K562 (cell line): ENCODE measurements around the gene ELL3. TPM values are rescaled to one million over a fixed set of nuclear protein-coding genes. Genes with fewer than 3 reads are reported as not detected.

Experiments used
- BCLAF1 ChIP-seq, 2 experiments: fragments of 450-650 bp in 1 of 2; IDR thresholded peaks; 2 replicates each; pipeline ENCODE4 v1.6.1; 2011 to 2017; ENCODE audit warnings: low read depth in 2 of 2, antibody characterized with exemption in 1 of 2, borderline replicate concordance in 1 of 2, low read length in 1 of 2, mild to moderate bottlenecking in 1 of 2, mixed read lengths in 1 of 2; ENCODE audit not compliant: control insufficient read depth in 1 of 2
- ILK ChIP-seq: fragments of 450-650 bp; IDR thresholded peaks from 2 replicates; pipeline ENCODE4 v1.6.1; 2016; ENCODE audit warnings: missing genetic modification characterization, low read depth, mild to moderate bottlenecking, missing compliant biosample characterization, moderate library complexity, borderline replicate concordance
- LARP7 ChIP-seq: fragments of 450-650 bp; IDR thresholded peaks from 2 replicates; pipeline ENCODE4 v1.6.1; 2016
- MXI1 ChIP-seq: IDR thresholded peaks from 2 replicates; pipeline ENCODE4 v1.6.1; 2011; ENCODE audit warnings: low read depth, mild to moderate bottlenecking, improper control_type of control experiment, low read length
- SREBF2 ChIP-seq: sonication (generic); formaldehyde crosslinking; IDR thresholded peaks from 2 replicates; pipeline ENCODE4 v1.4.0; 2020; ENCODE audit warnings: mild to moderate bottlenecking, missing genetic modification reagents
- ZNF324 ChIP-seq: fragments of 250-450 bp; sonication (Bioruptor Pico); IDR thresholded peaks from 2 replicates; pipeline ENCODE4 v1.4.0; 2020; ENCODE audit warnings: mild to moderate bottlenecking
- ZNF407 ChIP-seq: fragments of 450-650 bp; IDR thresholded peaks from 2 replicates; pipeline ENCODE4 v1.6.1; 2016; ENCODE audit warnings: low read depth
- polyA plus RNA-seq, 8 experiments: library from polyadenylated mRNA; depleted of rRNA in 4 of 8; stranded (reverse) in 5 of 8; unstranded in 3 of 8; fragments of >200 nt; fragmentation: Nextera tagmentation in 2 of 8; fragmentation: Illumina TruSeq in 1 of 8; extraction: Ambion mirVana in 2 of 8; extraction: Trizol in 1 of 8; gene quantifications; 2 replicates each; pipeline versions ENCODE4 v1.2.1 to v1.2.3, GENCODE V29; 2011 to 2014; ENCODE audit warnings: inconsistent platforms in 1 of 8, missing spikeins in 1 of 8
- total RNA-seq, 7 experiments: library from RNA; depleted of rRNA in 6 of 7; stranded (reverse); fragments of >200 nt in 6 of 7; fragmentation: Illumina TruSeq in 2 of 7; extraction: Trizol in 2 of 7; gene quantifications; 2 replicates each; pipeline versions ENCODE4 v1.2.1 to v1.2.3, GENCODE V29; 2011 to 2021; ENCODE audit warnings: low replicate concordance in 1 of 7

The ELL3 gene
- total and polyA plus RNA-seq, 9 of the 15 experiments (the other 6 are each of a cell fraction or from before 2014, with no cell fraction given): 0.80 to 5.2 (median 2.6) TPM

- no peak for TF ChIP-seq BCLAF1 (IDR thresholded peaks at IDR 0.05; ENCODE audit: borderline replicate concordance in 1 of 2, control insufficient read depth in 1 of 2, low read depth in 2 of 2, low read length in 1 of 2)
- no peak for TF ChIP-seq ILK (tag)
- no peak for TF ChIP-seq SREBF2 (CRISPR knock-in tag)
- TF ChIP-seq ZNF324: no peak
- no peak for TF ChIP-seq LARP7
- TF ChIP-seq MXI1: no peak
- TF ChIP-seq ZNF407: no peak
Observed at GRCh38 chr15:43775411-43775965, 1.3 kb downstream of the ELL3 start (continued).
